HG02610 (cell line): ENCODE measurements around the gene WHRN.
A peak's percentile ranks its signal among the peaks of the same experiment; 100 is the strongest.

Source experiments
- ATAC-seq: cut with Tn5 transposase; IDR thresholded peaks from one replicate; pipeline ENCODE4 v1.9.1; 2021; ENCODE audit warnings: mild to moderate bottlenecking, moderate library complexity; ENCODE audit not compliant: unreplicated experiment

The WHRN gene

GRCh38 chr9:114505187-114506081, at the start of gene WHRN:
Gene WHRN, minus strand, starts transcription at chr9:114505473. Its CDS starts 672 bp downstream, at chr9:114504801.
- peak; percentile 87 for ATAC-seq

- no peak for ATAC-seq
Observed at GRCh38 chr9:114553202-114553601, 47.9 kb upstream of the WHRN start.

GRCh38 chr9:114552706-114553105, 47.4 kb upstream of the WHRN start:
- ATAC-seq = no peak

- no peak for ATAC-seq
Observed at GRCh38 chr9:114551750-114552685, 46.7 kb upstream of the WHRN start.

- ATAC-seq = no peak
Observed at GRCh38 chr9:114549697-114550330, 44.5 kb upstream of the WHRN start.

GRCh38 chr9:114546851-114547250, 41.6 kb upstream of the WHRN start:
- ATAC-seq = no peak

GRCh38 chr9:114545055-114545454, 39.8 kb upstream of the WHRN start:
- no peak for ATAC-seq

GRCh38 chr9:114539701-114540380, 34.6 kb upstream of the WHRN start:
- no peak for ATAC-seq

- peak; percentile 46 for ATAC-seq
Observed at GRCh38 chr9:114538241-114538640, 33.0 kb upstream of the WHRN start.

- no peak for ATAC-seq
Observed at GRCh38 chr9:114532561-114533237, 27.4 kb upstream of the WHRN start.

GRCh38 chr9:114529285-114529684, 24.0 kb upstream of the WHRN start:
- no peak for ATAC-seq

GRCh38 chr9:114526807-114527206, 21.5 kb upstream of the WHRN start:
- no peak for ATAC-seq

GRCh38 chr9:114525513-114525912, 20.2 kb upstream of the WHRN start:
- no peak for ATAC-seq

- ATAC-seq = no peak
Observed at GRCh38 chr9:114524247-114524681, 19.0 kb upstream of the WHRN start.

GRCh38 chr9:114522847-114523246, 17.6 kb upstream of the WHRN start:
- ATAC-seq = no peak

GRCh38 chr9:114522286-114522685, 17.0 kb upstream of the WHRN start:
- no peak for ATAC-seq

- no peak for ATAC-seq
Observed at GRCh38 chr9:114521846-114522245, 16.6 kb upstream of the WHRN start.

- peak; percentile 57 for ATAC-seq
Observed at GRCh38 chr9:114518599-114519022, 13.3 kb upstream of the WHRN start.

- ATAC-seq = no peak
Observed at GRCh38 chr9:114518120-114518519, 12.8 kb upstream of the WHRN start.

- no peak for ATAC-seq
Observed at GRCh38 chr9:114516913-114517312, 11.6 kb upstream of the WHRN start.
